PFSK-1 (cell line): ENCODE measurements around the gene OSBPL3.

Source experiments
- FOXP2 ChIP-seq: optimal IDR thresholded peaks from 2 replicates; pipeline ENCODE3; 2011; ENCODE audit warnings: borderline replicate concordance, control low read depth, inconsistent platforms; ENCODE audit not compliant: insufficient read depth; ENCODE audit errors: extremely low read length, extremely low read depth
- POLR2AphosphoS5 ChIP-seq: IDR thresholded peaks from 2 replicates; pipeline ENCODE4 v1.6.1; 2012; ENCODE audit warnings: low read depth, mild to moderate bottlenecking, control low read depth, low read length, moderate library complexity
- SIN3A ChIP-seq: IDR thresholded peaks from 2 replicates; pipeline ENCODE4 v1.6.1; 2012; ENCODE audit warnings: mild to moderate bottlenecking, low read length, moderate library complexity, borderline replicate concordance; ENCODE audit not compliant: insufficient read depth
- TAF1 ChIP-seq: IDR thresholded peaks from 2 replicates; pipeline ENCODE4 v1.6.1; 2012; ENCODE audit warnings: low read length, control low read depth, borderline replicate concordance; ENCODE audit not compliant: insufficient read depth
- TF ChIP-seq, protein P1 (sequence below), 2 experiments: IDR thresholded peaks; 2 replicates each; pipeline versions ENCODE4 v1.6.1 to v1.8.0; 2011 to 2012; ENCODE audit warnings: low read depth in 2 of 2, low read length in 2 of 2, control low read depth in 1 of 2, inconsistent platforms in 1 of 2, mild to moderate bottlenecking in 1 of 2, moderate library complexity in 1 of 2; ENCODE audit not compliant: insufficient read depth in 1 of 2

The OSBPL3 gene

DNA sequence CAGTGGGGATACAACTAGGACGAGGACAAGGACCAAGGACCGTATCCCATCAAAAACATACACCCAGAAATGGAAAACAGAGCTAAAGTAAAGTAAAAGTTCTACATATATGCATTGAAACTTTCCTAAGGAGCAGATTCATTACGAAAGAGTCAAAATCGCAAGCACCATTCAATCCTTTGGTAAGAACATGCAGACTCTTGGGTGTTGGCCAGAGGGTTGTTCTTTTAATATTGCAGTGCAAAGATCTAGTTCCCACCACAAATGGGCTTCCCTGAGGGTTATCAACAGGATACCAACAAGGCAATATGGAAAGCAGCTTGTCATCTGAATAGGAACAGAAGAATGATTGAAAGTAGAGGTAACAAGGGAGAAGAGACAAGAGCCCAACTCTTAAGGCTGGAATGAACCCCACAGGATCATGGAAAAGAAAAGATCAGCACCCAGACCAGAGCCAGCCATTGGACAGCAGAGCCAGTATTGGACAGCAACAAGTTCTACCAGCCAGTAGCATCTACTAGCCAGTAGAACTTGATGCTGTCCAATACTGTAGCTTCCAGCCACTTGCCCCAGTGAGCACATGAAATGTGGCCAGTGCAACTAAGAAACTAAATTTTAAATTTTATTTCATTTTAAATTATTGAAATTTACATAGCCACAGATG is 66.0 kb downstream of the OSBPL3 start:
- TF ChIP-seq SIN3A = no peak
- TF ChIP-seq, protein P1, sequence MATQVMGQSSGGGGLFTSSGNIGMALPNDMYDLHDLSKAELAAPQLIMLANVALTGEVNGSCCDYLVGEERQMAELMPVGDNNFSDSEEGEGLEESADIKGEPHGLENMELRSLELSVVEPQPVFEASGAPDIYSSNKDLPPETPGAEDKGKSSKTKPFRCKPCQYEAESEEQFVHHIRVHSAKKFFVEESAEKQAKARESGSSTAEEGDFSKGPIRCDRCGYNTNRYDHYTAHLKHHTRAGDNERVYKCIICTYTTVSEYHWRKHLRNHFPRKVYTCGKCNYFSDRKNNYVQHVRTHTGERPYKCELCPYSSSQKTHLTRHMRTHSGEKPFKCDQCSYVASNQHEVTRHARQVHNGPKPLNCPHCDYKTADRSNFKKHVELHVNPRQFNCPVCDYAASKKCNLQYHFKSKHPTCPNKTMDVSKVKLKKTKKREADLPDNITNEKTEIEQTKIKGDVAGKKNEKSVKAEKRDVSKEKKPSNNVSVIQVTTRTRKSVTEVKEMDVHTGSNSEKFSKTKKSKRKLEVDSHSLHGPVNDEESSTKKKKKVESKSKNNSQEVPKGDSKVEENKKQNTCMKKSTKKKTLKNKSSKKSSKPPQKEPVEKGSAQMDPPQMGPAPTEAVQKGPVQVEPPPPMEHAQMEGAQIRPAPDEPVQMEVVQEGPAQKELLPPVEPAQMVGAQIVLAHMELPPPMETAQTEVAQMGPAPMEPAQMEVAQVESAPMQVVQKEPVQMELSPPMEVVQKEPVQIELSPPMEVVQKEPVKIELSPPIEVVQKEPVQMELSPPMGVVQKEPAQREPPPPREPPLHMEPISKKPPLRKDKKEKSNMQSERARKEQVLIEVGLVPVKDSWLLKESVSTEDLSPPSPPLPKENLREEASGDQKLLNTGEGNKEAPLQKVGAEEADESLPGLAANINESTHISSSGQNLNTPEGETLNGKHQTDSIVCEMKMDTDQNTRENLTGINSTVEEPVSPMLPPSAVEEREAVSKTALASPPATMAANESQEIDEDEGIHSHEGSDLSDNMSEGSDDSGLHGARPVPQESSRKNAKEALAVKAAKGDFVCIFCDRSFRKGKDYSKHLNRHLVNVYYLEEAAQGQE (IDR thresholded peaks at IDR 0.05; ENCODE audit: insufficient read depth in 1 of 2, low read depth in 2 of 2, low read length in 2 of 2) = peak in 1 of 2 experiments; percentile 63; a peak in 2 of 4 replicates

DNA sequence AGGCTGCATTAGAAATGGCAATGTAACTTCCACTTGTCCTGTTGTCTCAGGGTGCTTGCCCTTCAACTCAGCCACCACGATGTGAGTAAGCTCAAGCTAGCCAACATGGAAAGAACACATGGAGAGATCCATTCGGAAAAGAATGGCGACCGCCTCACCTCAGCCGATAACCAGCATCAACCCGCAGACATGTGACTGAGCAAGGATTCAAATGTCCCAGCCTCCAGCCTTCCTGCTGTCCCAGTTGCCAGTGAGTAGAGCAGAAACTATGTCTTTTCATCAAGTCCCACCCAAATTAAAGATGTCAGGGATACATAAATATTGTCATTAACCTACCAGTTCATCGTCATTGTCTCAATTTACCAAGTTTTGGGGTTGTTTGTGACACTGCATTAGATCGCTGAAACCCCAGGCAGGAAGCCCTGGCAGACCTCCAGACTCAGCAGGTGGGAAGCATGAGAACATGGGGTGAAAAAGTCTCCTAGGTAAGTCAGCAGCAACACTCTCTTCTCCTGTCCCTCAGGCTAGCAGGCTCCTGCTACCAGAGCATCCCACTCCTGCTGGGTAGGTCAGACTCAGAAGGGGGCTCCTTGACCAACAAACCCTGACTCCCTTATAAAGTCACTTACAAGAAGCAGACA is 67.0 kb downstream of the OSBPL3 start:
- TF ChIP-seq TAF1 (no peak), POLR2AphosphoS5 (no peak), FOXP2 (no peak), SIN3A (no peak)
- TF ChIP-seq, protein P1 (IDR thresholded peaks at IDR 0.05; ENCODE audit: insufficient read depth in 1 of 2, low read depth in 2 of 2, low read length in 2 of 2) = no peak

DNA sequence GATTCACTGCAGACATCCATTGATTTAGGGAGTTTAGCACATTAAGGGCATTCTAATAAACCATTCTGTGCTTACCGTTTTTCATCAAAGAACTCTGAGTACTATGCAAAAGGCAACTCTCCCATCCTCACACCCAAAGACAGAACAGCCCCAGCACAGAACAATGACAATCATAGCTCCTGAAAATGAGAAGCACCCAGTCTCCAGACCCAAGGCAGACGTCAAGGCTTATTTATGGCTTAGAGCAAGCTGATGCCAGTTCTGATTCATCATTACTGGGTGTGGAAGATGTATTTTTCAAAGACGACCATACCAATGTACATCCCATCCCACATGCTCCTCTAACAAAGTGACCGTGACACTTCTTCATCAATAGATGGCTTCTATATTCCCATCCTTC is 67.6 kb downstream of the OSBPL3 start:
- TF ChIP-seq, protein P1 (IDR thresholded peaks at IDR 0.05; ENCODE audit: insufficient read depth in 1 of 2, low read depth in 2 of 2, low read length in 2 of 2) = no peak
- no peak for TF ChIP-seq SIN3A
- TF ChIP-seq POLR2AphosphoS5 = no peak
- TF ChIP-seq FOXP2 = no peak
- TF ChIP-seq TAF1 = no peak

DNA sequence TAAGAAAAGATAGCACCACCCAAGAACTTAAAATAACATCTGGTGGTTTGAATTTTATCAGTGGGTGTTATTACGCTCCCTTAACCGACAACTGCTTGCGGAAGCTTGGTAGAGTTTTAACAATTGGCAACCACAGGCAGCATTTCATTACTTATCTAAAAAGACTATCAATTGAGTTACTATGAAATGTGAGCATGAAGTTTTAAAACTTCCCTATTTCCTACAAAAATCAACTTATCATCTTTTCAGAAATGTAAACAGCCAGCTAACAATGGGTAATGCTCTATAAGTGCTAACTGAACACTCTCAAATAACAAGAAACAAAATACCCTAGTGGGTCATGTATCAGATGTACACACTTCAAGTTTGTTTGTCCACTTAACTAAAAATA is 68.8 kb downstream of the OSBPL3 start:
- TF ChIP-seq TAF1 (no peak), FOXP2 (no peak), SIN3A (no peak), POLR2AphosphoS5 (no peak)
- TF ChIP-seq, protein P1 (IDR thresholded peaks at IDR 0.05; ENCODE audit: insufficient read depth in 1 of 2, low read depth in 2 of 2, low read length in 2 of 2) = no peak

DNA sequence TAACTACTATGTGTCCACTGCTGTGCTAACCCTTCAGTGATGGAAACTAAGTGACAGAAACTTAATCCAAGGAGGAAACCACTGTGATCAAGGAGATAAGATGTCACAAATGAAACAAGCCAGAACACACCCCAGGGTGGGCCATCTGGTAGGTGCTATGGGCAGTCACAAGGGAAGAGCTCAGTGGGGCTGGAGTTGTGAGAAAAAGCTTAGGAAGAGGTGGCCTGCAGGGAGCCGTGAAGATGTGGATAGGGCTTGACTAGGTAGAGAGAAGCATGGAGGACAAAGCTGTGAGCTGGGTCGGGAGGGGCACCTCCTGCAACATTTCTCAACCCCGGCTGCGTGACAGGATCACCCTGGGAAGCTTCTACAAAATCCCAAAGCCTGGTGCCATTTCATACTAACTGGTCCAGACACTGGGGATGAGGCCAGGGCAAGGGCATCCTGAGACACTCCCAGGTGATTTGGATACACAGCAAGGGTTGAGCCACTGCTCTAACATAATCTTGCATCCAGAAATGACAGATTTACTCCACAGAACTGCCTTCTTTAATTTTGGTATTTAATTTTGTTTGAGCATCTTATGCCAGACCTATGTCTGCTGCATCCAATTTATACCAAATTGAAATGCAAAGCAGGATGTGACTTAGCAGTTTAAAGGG is 69.3 kb downstream of the OSBPL3 start:
- TF ChIP-seq FOXP2 = no peak
- no peak for TF ChIP-seq POLR2AphosphoS5
- TF ChIP-seq, protein P1 (IDR thresholded peaks at IDR 0.05; ENCODE audit: insufficient read depth in 1 of 2, low read depth in 2 of 2, low read length in 2 of 2) = no peak
- TF ChIP-seq SIN3A = no peak
- TF ChIP-seq TAF1 = no peak
